HepG2 (cell line): ENCODE results near the gene R3HDM1. TPM values are rescaled to one million over a fixed set of nuclear protein-coding genes. Genes with fewer than 3 reads are reported as not detected.

Source experiments
- ATAC-seq: fragments of 200-7000 bp; cut with Tn5 transposase; 3 replicates; pipeline ENCODE4 v1.9.1; 2020; ENCODE audit warnings: mild to moderate bottlenecking, moderate library complexity
- BruUV-seq: library from RNA; stranded (reverse); fragments of 400-500 nt; replicated peaks from 2 replicates; lab custom pipeline; 2021; lab: Mats Ljungman, UMichigan
- CTCF ChIA-PET: fragments of 300-600 bp; formaldehyde crosslinking; extraction: SDS; loops from one replicate; lab custom pipeline; 2021; ENCODE audit warnings: low total read pairs, inconsistent platforms, low intra/inter-chr PET ratio; lab: Yijun Ruan, JAX
- POLR2A ChIA-PET: fragments of 350-600 bp; sonication (Branson Sonifier 250); formaldehyde crosslinking; loops from one replicate; lab custom pipeline; 2020; ENCODE audit warnings: antibody characterized with exemption, inconsistent platforms; lab: Yijun Ruan, JAX
- DNase-seq: peaks from one replicate; pipeline ENCODE4 v3.0.0-alpha.2; 2015; ENCODE audit warnings: low spot score
- FAIRE-seq: peaks from 3 replicates; lab custom pipeline; 2011; peaks lifted over from hg19 to GRCh38; lab: Jason Lieb, UNC
- H2AFZ ChIP-seq: one replicate; pipeline ENCODE4 v1.6.1; 2011; ENCODE audit warnings: low read length, inconsistent platforms
- H3K27ac ChIP-seq: fragments of 300-600 bp; 3 replicates; pipeline ENCODE4 v1.8.0; 2011; ENCODE audit warnings: mixed run types, mild to moderate bottlenecking, mixed read lengths, low read length, inconsistent platforms; ENCODE audit not compliant: insufficient read depth; ENCODE audit errors: extremely low read length
- H3K27me3 ChIP-seq, 2 experiments: fragments of 200-600 bp in 1 of 2; 2 replicates in 1 of 2; 3 replicates in 1 of 2; pipeline versions ENCODE4 v1.6.0 to v1.8.0; 2011; ENCODE audit warnings: low read length in 2 of 2, mild to moderate bottlenecking in 2 of 2, moderate library complexity in 2 of 2, inconsistent platforms in 1 of 2; ENCODE audit not compliant: insufficient read depth in 2 of 2, control insufficient read depth in 1 of 2
- H3K36me3 ChIP-seq, 2 experiments: fragments of 200-600 bp in 1 of 2; replicated peaks in 1 of 2; 2 replicates in 1 of 2; 3 replicates in 1 of 2; pipeline versions ENCODE4 v1.5.1 to v1.8.0; 2011; ENCODE audit warnings: low read length in 2 of 2, inconsistent platforms in 1 of 2; ENCODE audit not compliant: insufficient read depth in 2 of 2, control insufficient read depth in 1 of 2
- H3K4me1 ChIP-seq: 2 replicates; pipeline ENCODE4 v1.5.1; 2012; ENCODE audit warnings: low read length, inconsistent platforms; ENCODE audit not compliant: insufficient read depth
- H3K4me2 ChIP-seq: 2 replicates; pipeline ENCODE4 v1.6.0; 2011; ENCODE audit warnings: low read depth, low read length, inconsistent platforms
- H3K4me3 ChIP-seq, 3 experiments: fragments of 200-600 bp in 1 of 3; sonication (generic), shearing (Covaris generic) in 1 of 3; replicated peaks in 1 of 3; 2 replicates each; pipeline ENCODE4 v1.5.1; 2011 to 2016; ENCODE audit warnings: low read length in 3 of 3, inconsistent platforms in 2 of 3, low read depth in 2 of 3, mild to moderate bottlenecking in 2 of 3, control low read depth in 1 of 3, mixed read lengths in 1 of 3; ENCODE audit not compliant: insufficient read depth in 1 of 3
- H3K79me2 ChIP-seq: one replicate; pipeline ENCODE4 v1.6.1; 2011; ENCODE audit warnings: low read length, inconsistent platforms; ENCODE audit not compliant: insufficient read depth
- H3K9ac ChIP-seq: 2 replicates; pipeline ENCODE4 v1.6.0; 2011; ENCODE audit warnings: mild to moderate bottlenecking, low read depth, low read length, inconsistent platforms; ENCODE audit not compliant: insufficient read depth
- H3K9me3 ChIP-seq: 2 replicates; pipeline ENCODE4 v1.5.1; 2012; ENCODE audit warnings: mild to moderate bottlenecking, low read length
- H4K20me1 ChIP-seq: 2 replicates; pipeline ENCODE4 v1.6.0; 2011; ENCODE audit warnings: inconsistent platforms, mild to moderate bottlenecking, low read length, moderate library complexity; ENCODE audit not compliant: insufficient read depth
- ARID4A ChIP-seq: sonication (generic); formaldehyde crosslinking; IDR thresholded peaks from 2 replicates; pipeline ENCODE4 v1.5.0; 2020; ENCODE audit warnings: mild to moderate bottlenecking, missing genetic modification reagents, borderline replicate concordance
- FOXP4 ChIP-seq: sonication (generic); formaldehyde crosslinking; IDR thresholded peaks from 2 replicates; pipeline ENCODE4 v1.4.0; 2020; ENCODE audit warnings: missing genetic modification reagents
- ZMYM2 ChIP-seq: sonication (generic); formaldehyde crosslinking; IDR thresholded peaks from 2 replicates; pipeline ENCODE4 v1.8.0; 2022; ENCODE audit warnings: mild to moderate bottlenecking, missing genetic modification reagents
- ZNF549 ChIP-seq: sonication (generic); formaldehyde crosslinking; IDR thresholded peaks from 2 replicates; pipeline ENCODE4 v1.5.0; 2020; ENCODE audit warnings: missing genetic modification reagents
- ZNF720 ChIP-seq: sonication (generic); formaldehyde crosslinking; IDR thresholded peaks from 2 replicates; pipeline ENCODE4 v1.4.0; 2020; ENCODE audit warnings: missing genetic modification reagents
- WGBS: methylation state at CpG from one replicate; pipeline ENCODE4 v1.1.6; 2017; ENCODE audit warnings: low lambda C conversion rate; 5-methylcytosine and 5-hydroxymethylcytosine counted together
- in situ Hi-C: cut with HindIII; loops from 2 replicates; pipeline ENCODE4 v1.10.0; 2017; ENCODE audit warnings: low pct_unique_long_range_greater_than_20kb; ENCODE audit not compliant: extremely low pct_ligation_motif_present
- intact Hi-C: fragments of 100-400 bp; cut with micrococcal nuclease; formaldehyde crosslinking; loops from one replicate; pipeline ENCODE4 v1.10.0; 2022; ENCODE audit not compliant: unreplicated experiment
- polyA plus RNA-seq, 8 experiments: library from polyadenylated mRNA; depleted of rRNA in 3 of 8; stranded (reverse) in 7 of 8; unstranded in 1 of 8; fragments of >200 nt; fragmentation: Illumina TruSeq in 4 of 8; extraction: Trizol in 4 of 8; gene quantifications; 2 replicates each; pipeline versions ENCODE4 v1.2.1 to v1.2.3, GENCODE V29; 2011 to 2016; ENCODE audit warnings: low read depth in 4 of 8, missing spikeins in 1 of 8, mixed read lengths in 1 of 8; ENCODE audit not compliant: insufficient read depth in 1 of 8
- total RNA-seq, 5 experiments: library from RNA; depleted of rRNA; stranded (reverse); fragments of >200 nt; fragmentation: Illumina TruSeq; extraction: Trizol; gene quantifications; 2 replicates each; pipeline ENCODE4 v1.2.3, GENCODE V29; 2016; ENCODE audit warnings: low read depth in 1 of 5
- TF ChIP-seq, protein P1 (sequence below), 2 experiments: IDR thresholded peaks; 2 replicates each; pipeline ENCODE4 v1.6.1; 2011 to 2012; ENCODE audit warnings: low read length in 2 of 2, borderline replicate concordance in 1 of 2, low read depth in 1 of 2, mild to moderate bottlenecking in 1 of 2, moderate library complexity in 1 of 2
- TF ChIP-seq, protein P2 (sequence below): sonication (generic); formaldehyde crosslinking; IDR thresholded peaks from 2 replicates; pipeline ENCODE4 v1.4.0; 2020; ENCODE audit warnings: low read depth, mild to moderate bottlenecking, missing genetic modification reagents

The R3HDM1 gene
- total and polyA plus RNA-seq, 2 of the 13 experiments (the other 11 are each of a cell fraction or from before 2014, with no cell fraction given): 15.7 to 54.3 TPM

DNA sequence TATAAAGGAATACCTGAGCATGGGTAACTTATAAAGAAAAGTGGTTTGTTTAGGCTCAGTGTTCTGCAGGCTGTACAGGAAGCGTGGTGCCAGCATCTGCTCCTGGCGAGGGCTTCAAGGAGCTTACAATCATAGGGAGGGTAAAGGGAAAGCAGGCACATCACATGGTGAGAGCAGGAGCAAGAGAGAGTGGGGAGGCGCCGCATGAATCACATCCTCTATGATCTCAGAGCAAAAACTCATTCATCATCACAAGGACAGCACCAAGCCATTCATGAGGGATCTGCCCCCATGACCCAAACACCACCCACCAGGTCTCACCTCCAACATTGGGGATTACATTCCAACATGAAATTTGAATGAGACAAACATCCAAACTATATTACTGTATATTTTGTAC is 32.5 kb downstream of the R3HDM1 start:
- intact Hi-C loops: no loop called here
- no peak for FAIRE-seq

More for the DNA sequence above, 32.5 kb downstream of the R3HDM1 start:
- no peaks in the 10 kb centered on the region for H3K9me3 ChIP-seq
- peaks cover 27% of the 10 kb centered on the region for H3K79me2 ChIP-seq
- no peak overlapping the region for H3K4me3 ChIP-seq
- peak; percentile 10 for DNase-seq
- H3K27me3 ChIP-seq: no peaks in the 10 kb centered on the region
- no peak overlapping the region for H3K27ac ChIP-seq
- WGBS: 96% methylated on average over 4 of the region's 4 CpGs
- no peaks in the 10 kb centered on the region for H3K4me1 ChIP-seq
- no peaks in the 10 kb centered on the region for H4K20me1 ChIP-seq
- H2AFZ ChIP-seq: no peak overlapping the region
- no peak overlapping the region for H3K4me2 ChIP-seq
- no peak overlapping the region for H3K9ac ChIP-seq
- BruUV-seq: no TSS peak
- ChIA-PET CTCF (no interaction called here), POLR2A (no interaction called here)
- no peak for ATAC-seq
- peaks cover 0 to 3% of the 10 kb centered on the region in 2 experiments; a peak in 1 of 5 replicates for H3K36me3 ChIP-seq
- in situ Hi-C loops: no loop called here
- TF ChIP-seq FOXP4 (no peak), ZNF549 (CRISPR knock-in tag) (no peak), ARID4A (CRISPR knock-in tag) (no peak), ZMYM2 (CRISPR knock-in tag) (no peak), ZNF720 (CRISPR knock-in tag) (no peak)
- TF ChIP-seq, protein P1, sequence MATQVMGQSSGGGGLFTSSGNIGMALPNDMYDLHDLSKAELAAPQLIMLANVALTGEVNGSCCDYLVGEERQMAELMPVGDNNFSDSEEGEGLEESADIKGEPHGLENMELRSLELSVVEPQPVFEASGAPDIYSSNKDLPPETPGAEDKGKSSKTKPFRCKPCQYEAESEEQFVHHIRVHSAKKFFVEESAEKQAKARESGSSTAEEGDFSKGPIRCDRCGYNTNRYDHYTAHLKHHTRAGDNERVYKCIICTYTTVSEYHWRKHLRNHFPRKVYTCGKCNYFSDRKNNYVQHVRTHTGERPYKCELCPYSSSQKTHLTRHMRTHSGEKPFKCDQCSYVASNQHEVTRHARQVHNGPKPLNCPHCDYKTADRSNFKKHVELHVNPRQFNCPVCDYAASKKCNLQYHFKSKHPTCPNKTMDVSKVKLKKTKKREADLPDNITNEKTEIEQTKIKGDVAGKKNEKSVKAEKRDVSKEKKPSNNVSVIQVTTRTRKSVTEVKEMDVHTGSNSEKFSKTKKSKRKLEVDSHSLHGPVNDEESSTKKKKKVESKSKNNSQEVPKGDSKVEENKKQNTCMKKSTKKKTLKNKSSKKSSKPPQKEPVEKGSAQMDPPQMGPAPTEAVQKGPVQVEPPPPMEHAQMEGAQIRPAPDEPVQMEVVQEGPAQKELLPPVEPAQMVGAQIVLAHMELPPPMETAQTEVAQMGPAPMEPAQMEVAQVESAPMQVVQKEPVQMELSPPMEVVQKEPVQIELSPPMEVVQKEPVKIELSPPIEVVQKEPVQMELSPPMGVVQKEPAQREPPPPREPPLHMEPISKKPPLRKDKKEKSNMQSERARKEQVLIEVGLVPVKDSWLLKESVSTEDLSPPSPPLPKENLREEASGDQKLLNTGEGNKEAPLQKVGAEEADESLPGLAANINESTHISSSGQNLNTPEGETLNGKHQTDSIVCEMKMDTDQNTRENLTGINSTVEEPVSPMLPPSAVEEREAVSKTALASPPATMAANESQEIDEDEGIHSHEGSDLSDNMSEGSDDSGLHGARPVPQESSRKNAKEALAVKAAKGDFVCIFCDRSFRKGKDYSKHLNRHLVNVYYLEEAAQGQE (IDR thresholded peaks at IDR 0.05; ENCODE audit: borderline replicate concordance in 1 of 2, low read depth in 1 of 2, low read length in 2 of 2): no peak
- TF ChIP-seq, protein P2, sequence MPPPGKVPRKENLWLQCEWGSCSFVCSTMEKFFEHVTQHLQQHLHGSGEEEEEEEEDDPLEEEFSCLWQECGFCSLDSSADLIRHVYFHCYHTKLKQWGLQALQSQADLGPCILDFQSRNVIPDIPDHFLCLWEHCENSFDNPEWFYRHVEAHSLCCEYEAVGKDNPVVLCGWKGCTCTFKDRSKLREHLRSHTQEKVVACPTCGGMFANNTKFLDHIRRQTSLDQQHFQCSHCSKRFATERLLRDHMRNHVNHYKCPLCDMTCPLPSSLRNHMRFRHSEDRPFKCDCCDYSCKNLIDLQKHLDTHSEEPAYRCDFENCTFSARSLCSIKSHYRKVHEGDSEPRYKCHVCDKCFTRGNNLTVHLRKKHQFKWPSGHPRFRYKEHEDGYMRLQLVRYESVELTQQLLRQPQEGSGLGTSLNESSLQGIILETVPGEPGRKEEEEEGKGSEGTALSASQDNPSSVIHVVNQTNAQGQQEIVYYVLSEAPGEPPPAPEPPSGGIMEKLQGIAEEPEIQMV: no peak
- TF ChIP-seq, all 625 proteins: peak for 0
